ENCODE data around the gene ASPDH. TPM values are rescaled to one million over a fixed set of nuclear protein-coding genes. Genes with fewer than 3 reads are reported as not detected.

The ASPDH gene
- total and polyA plus RNA-seq, 2 donors (not counting 1 experiment from before 2014, with no cell fraction given) = not detected

DNA sequence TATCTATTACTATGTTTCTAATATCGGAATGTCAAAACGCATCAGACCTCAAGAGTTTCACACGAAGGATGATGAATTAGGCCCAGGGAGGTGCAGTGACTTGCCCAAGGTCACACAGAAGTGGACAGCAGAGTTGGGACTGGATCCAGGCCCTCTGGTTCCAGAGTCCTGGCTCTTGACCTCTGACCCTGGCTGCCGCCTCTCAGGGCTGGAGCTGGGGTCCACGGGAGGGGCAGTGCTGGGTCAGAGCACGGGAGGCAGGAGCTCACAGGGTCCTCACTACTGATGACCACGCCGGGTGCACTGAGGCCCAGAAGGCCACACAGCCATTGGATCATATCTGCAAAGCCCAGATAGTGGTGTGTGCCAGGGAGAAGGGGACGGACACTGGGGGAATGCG is 9.2 kb upstream of the ASPDH start:
- Histone ChIP-seq H4K20me1 (ENCODE audit: control insufficient read depth, insufficient read depth, low read length, poor library complexity, severe bottlenecking) (no peaks in the 10 kb centered on the region), H3K9me3 (ENCODE audit: control extremely low read depth in 1 of 3, control insufficient read depth in 2 of 3, insufficient read depth in 1 of 3, low read length in 2 of 3) (peaks cover 0 to 7% (median 0%) of the 10 kb centered on the region in 3 donors), H3K4me1 (ENCODE audit: control insufficient read depth in 2 of 2, insufficient read depth in 2 of 2, low read length in 2 of 2) (no peaks in the 10 kb centered on the region), H3K4me2 (replicated peaks; ENCODE audit: low read depth, low read length, poor library complexity, severe bottlenecking) (no peak overlapping the region), H3K4me3 (ENCODE audit: control extremely low read depth in 1 of 5, extremely low read depth in 1 of 5, insufficient read depth in 1 of 5, low read depth in 2 of 5, low read length in 4 of 5) (no peak overlapping the region), H2AFZ (ENCODE audit: insufficient read depth, low read depth, low read length, poor library complexity, severe bottlenecking) (no peak overlapping the region), H3K36me3 (replicated peaks in 1 of 2; ENCODE audit: control extremely low read depth in 1 of 2, control insufficient read depth in 1 of 2, extremely low read depth in 1 of 2, insufficient read depth in 2 of 2, low read length in 1 of 2) (no peaks in the 10 kb centered on the region), H3K9ac (ENCODE audit: low read length) (no peak overlapping the region), H3K27me3 (replicated peaks in 1 of 4; ENCODE audit: control extremely low read depth in 1 of 4, control insufficient read depth in 3 of 4, insufficient read depth in 4 of 4, low read length in 3 of 4) (peaks cover 0 to 3% (median 0%) of the 10 kb centered on the region in 4 experiments), H3K79me2 (ENCODE audit: control insufficient read depth, insufficient read depth, low read length) (no peaks in the 10 kb centered on the region), H3K27ac (ENCODE audit: low read length in 2 of 2) (no peak overlapping the region)
- TF ChIP-seq, protein P1, sequence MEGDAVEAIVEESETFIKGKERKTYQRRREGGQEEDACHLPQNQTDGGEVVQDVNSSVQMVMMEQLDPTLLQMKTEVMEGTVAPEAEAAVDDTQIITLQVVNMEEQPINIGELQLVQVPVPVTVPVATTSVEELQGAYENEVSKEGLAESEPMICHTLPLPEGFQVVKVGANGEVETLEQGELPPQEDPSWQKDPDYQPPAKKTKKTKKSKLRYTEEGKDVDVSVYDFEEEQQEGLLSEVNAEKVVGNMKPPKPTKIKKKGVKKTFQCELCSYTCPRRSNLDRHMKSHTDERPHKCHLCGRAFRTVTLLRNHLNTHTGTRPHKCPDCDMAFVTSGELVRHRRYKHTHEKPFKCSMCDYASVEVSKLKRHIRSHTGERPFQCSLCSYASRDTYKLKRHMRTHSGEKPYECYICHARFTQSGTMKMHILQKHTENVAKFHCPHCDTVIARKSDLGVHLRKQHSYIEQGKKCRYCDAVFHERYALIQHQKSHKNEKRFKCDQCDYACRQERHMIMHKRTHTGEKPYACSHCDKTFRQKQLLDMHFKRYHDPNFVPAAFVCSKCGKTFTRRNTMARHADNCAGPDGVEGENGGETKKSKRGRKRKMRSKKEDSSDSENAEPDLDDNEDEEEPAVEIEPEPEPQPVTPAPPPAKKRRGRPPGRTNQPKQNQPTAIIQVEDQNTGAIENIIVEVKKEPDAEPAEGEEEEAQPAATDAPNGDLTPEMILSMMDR (IDR thresholded peaks at IDR 0.05) = no peak
- TF ChIP-seq EZH2 (IDR thresholded peaks at IDR 0.05; ENCODE audit: borderline replicate concordance, insufficient read depth, low read depth, low read length, poor library complexity, severe bottlenecking) = no peak
- 90% methylated on average over 10 of the region's 10 CpGs for WGBS (ENCODE audit: insufficient coverage)
- ATAC-seq (ENCODE audit: low read depth) (no peak), DNase-seq (no peak)
- CTCF ChIA-PET = interaction anchor here (0.6 to 1.5 kb wide), 3 partner anchors 11 to 589 kb away, joined by 3 to 7 read pairs (median 5); no protein-coding TSS in a partner anchor
- Mint-ChIP-seq H3K27me3 (no peaks in the 10 kb centered on the region), H3K9me3 (ENCODE audit: insufficient read depth) (no peaks in the 10 kb centered on the region), H3K4me3 (no peak overlapping the region), H3K27ac (no peak overlapping the region), H3K4me1 (no peaks in the 10 kb centered on the region)
- intact Hi-C loops (cut with micrococcal nuclease) = no loop called here
- POLR2A ChIA-PET = no interaction called here

DNA sequence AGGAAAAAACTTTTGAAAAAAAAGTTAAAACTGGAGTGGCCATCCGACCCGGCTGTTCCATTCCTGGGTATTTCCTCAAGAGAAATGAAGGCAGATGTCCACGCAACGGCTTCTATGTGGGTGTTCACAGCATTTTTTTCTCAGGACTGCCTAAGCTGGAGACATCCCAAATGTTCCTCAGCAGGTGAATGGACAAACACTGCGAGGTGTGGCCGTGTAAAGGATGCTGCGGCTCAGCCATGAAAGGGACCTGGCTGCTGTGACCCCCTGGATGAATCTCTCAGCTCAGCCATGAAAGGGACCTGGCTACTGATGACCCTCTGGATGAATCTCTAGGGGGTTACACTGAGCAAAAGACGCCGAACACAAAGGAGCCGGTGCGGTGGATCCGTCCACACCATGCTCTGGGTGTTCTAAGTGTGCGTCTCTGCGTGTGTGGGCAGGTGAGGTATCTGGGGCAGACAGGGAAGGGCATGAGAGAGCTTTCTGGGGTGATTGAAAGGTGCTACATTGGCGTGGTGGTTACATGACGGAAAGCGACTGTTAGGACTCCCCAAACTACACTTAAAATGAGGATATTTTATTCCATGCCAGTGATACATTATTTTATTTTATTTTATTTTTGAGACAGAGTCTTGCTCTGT is 7.2 kb upstream of the ASPDH start:
- POLR2A ChIA-PET = no interaction called here
- DNase-seq = no peak
- H3K79me2 ChIP-seq (ENCODE audit: control insufficient read depth, insufficient read depth, low read length) = no peaks in the 10 kb centered on the region
- no peak overlapping the region for H2AFZ ChIP-seq (ENCODE audit: insufficient read depth, low read depth, low read length, poor library complexity, severe bottlenecking)
- no peak for ATAC-seq (ENCODE audit: low read depth)
- no peaks in the 10 kb centered on the region for H3K36me3 ChIP-seq (replicated peaks in 1 of 2; ENCODE audit: control extremely low read depth in 1 of 2, control insufficient read depth in 1 of 2, extremely low read depth in 1 of 2, insufficient read depth in 2 of 2, low read length in 1 of 2)
- no peak overlapping the region for H3K27ac Mint-ChIP-seq
- TF ChIP-seq, protein P1 (IDR thresholded peaks at IDR 0.05) = no peak
- TF ChIP-seq EZH2 (IDR thresholded peaks at IDR 0.05; ENCODE audit: borderline replicate concordance, insufficient read depth, low read depth, low read length, poor library complexity, severe bottlenecking) = no peak
- peaks cover 0 to 7% (median 0%) of the 10 kb centered on the region in 3 donors for H3K9me3 ChIP-seq (ENCODE audit: control extremely low read depth in 1 of 3, control insufficient read depth in 2 of 3, insufficient read depth in 1 of 3, low read length in 2 of 3)
- no peak overlapping the region for H3K9ac ChIP-seq (ENCODE audit: low read length)
- no peaks in the 10 kb centered on the region for H4K20me1 ChIP-seq (ENCODE audit: control insufficient read depth, insufficient read depth, low read length, poor library complexity, severe bottlenecking)
- H3K9me3 Mint-ChIP-seq (ENCODE audit: insufficient read depth) = no peaks in the 10 kb centered on the region
- 92% methylated on average over 12 of the region's 17 CpGs for WGBS (ENCODE audit: insufficient coverage)
- intact Hi-C loops (cut with micrococcal nuclease) = no loop called here
- no peaks in the 10 kb centered on the region for H3K27me3 Mint-ChIP-seq
- no peak overlapping the region for H3K27ac ChIP-seq (ENCODE audit: low read length in 2 of 2)
- no peak overlapping the region for H3K4me3 ChIP-seq (ENCODE audit: control extremely low read depth in 1 of 5, extremely low read depth in 1 of 5, insufficient read depth in 1 of 5, low read depth in 2 of 5, low read length in 4 of 5)
- CTCF ChIA-PET = no interaction called here
- H3K4me1 ChIP-seq (ENCODE audit: control insufficient read depth in 2 of 2, insufficient read depth in 2 of 2, low read length in 2 of 2) = no peaks in the 10 kb centered on the region
- H3K27me3 ChIP-seq (replicated peaks in 1 of 4; ENCODE audit: control extremely low read depth in 1 of 4, control insufficient read depth in 3 of 4, insufficient read depth in 4 of 4, low read length in 3 of 4) = peaks cover 0 to 3% (median 0%) of the 10 kb centered on the region in 4 experiments
- H3K4me1 Mint-ChIP-seq = no peaks in the 10 kb centered on the region
- H3K4me3 Mint-ChIP-seq = no peak overlapping the region
- no peak overlapping the region for H3K4me2 ChIP-seq (replicated peaks; ENCODE audit: low read depth, low read length, poor library complexity, severe bottlenecking)
